ENCODE data around the gene IL1RAPL1.

IL1RAPL1 gene

DNA sequence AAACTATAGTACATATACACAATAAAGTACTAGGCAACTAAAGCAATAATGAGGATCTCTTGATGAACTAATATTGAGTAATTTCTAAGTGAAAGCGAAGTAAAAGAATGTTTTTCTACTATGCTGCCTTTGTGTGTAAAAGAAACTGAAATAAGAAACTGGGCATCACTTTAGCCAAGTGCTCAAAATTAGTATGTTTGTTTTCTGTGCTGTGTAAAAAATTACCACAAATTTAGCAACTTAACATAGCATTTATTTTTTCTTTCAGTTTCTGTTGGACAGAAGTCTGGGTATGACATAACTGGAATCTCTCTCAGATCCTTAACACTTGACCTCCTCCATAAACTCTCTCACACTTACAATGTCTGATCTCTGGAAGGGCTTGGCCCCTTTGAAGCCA, 941.0 kb downstream of the IL1RAPL1 start:
- H3K4me1 Mint-ChIP-seq = no peaks in the 10 kb centered on the region
- no peaks in the 10 kb centered on the region for H3K36me3 Mint-ChIP-seq
- no peaks in the 10 kb centered on the region for H3K9me3 Mint-ChIP-seq
- no peak overlapping the region for H3K27ac Mint-ChIP-seq
- no peak for ATAC-seq
- H3K27me3 Mint-ChIP-seq = no peaks in the 10 kb centered on the region
- H3K4me3 Mint-ChIP-seq = no peak overlapping the region

DNA sequence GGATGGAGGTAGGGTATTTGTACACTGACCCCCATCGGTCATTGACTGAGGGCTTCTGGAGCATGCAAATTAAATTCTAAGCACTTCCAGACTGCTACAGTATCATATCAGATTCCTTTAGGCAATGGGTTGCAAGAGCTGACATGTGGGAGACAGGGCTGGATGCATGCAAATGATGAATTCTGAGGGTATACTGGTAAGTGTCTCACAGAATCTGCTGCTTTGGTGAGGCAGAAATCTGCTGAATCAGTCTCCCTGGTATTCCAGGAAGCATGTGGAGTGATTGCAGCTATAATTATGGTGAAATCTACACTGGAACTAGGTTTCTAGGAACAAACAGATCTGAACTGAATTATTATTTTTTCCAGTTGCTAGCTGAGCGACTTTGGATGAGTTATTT, 943.3 kb downstream of the IL1RAPL1 start:
- no peaks in the 10 kb centered on the region for H3K9me3 Mint-ChIP-seq
- no peak for ATAC-seq
- no peaks in the 10 kb centered on the region for H3K27me3 Mint-ChIP-seq
- H3K4me3 Mint-ChIP-seq = no peak overlapping the region
- no peaks in the 10 kb centered on the region for H3K36me3 Mint-ChIP-seq
- no peaks in the 10 kb centered on the region for H3K4me1 Mint-ChIP-seq
- no peak overlapping the region for H3K27ac Mint-ChIP-seq

DNA sequence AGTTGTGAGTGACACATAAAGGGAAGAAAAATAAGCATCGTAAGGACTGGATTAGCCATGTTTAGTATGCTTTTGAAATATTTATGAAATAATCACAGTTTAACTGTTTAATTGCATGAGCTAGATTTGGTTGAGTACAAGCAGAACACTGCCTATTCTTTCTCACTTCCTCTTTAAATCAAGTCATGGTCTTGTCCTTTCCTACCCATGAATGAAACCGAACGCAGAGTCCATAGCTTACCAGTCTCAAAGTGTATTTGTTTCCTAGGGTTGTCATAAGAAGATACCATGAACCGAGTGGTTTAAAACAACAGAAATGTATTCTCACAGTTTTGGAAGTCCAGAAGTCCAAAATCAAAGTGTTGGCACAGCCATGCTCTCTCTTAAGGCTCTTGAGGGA, 944.1 kb downstream of the IL1RAPL1 start:
- no peaks in the 10 kb centered on the region for H3K27me3 Mint-ChIP-seq

DNA sequence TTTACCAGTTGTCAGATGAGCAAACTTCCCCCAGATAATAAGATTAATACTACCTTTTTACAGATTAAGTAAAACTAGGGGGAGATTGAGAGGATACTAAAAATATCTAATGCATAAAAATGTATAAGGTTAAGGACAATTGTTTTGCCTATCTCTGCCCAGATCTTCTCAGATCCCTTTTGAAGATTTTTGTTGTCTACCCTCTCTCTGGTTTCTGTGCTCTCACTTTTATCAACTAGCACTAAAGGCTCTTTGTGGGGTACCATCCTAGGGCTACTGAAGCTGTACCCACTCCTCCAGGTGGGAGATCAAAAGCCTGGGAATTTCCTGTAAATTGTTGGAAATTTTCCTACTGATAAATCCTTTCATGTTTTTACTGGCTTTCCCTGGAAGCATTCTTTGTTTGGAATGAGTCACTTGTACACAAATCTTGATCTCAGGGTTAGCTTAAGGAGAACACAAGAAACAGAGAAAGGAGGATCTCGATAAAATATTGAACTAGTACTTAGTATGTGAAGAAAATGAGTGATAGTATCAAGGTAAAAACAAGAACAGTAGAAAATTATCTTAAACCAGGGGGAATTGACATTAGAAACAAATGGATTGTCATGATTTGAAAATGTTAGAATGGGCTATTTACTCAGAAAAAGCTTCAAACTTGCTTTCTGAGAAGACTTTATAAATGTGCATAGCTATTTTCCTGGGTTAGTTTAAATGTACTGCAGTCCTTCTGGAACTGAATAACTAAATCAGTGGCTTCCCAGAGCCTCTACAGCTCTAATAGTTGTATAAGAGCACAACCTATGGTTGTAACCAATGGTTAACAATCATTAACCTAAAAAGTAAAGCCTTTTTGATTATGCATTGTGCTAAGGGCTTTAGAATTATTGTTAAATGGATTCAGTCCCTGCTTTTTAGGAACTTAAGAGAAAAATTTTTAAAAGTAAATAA, 948.2 kb downstream of the IL1RAPL1 start:
- no peaks in the 10 kb centered on the region for H3K9me3 Mint-ChIP-seq
- no peak for ATAC-seq
- no peaks in the 10 kb centered on the region for H3K27me3 Mint-ChIP-seq
- no peak overlapping the region for H3K27ac Mint-ChIP-seq
- no peak overlapping the region for H3K4me3 Mint-ChIP-seq
- H3K4me1 Mint-ChIP-seq = no peaks in the 10 kb centered on the region
- H3K36me3 Mint-ChIP-seq = no peaks in the 10 kb centered on the region

More for the DNA sequence above, 944.1 kb downstream of the IL1RAPL1 start:
- no peaks in the 10 kb centered on the region for H3K9me3 Mint-ChIP-seq
- H3K36me3 Mint-ChIP-seq = no peaks in the 10 kb centered on the region
- H3K27ac Mint-ChIP-seq = no peak overlapping the region
- H3K4me3 Mint-ChIP-seq = no peak overlapping the region
- no peaks in the 10 kb centered on the region for H3K4me1 Mint-ChIP-seq
- ATAC-seq = no peak

DNA sequence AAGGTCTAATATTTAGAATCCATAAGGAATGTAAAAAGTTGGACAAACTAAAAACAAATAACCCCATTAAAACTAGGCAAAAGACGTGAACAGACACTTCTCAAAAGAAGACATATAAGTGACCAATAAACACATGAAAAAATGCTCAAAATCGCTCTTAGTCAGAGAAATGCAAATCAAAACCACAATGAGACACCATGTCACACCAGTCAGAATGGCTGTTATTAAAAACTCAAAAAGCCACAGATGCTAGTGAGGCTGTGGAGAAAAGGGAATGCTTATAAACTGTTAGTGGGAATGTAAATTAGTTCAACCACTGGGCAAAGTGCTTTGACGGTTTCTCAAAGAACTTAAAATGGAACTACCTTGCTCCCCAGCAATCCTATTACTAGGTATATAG, 953.8 kb downstream of the IL1RAPL1 start:
- Mint-ChIP-seq H3K36me3 (no peaks in the 10 kb centered on the region), H3K27me3 (no peaks in the 10 kb centered on the region), H3K9me3 (no peaks in the 10 kb centered on the region), H3K4me3 (no peak overlapping the region), H3K27ac (no peak overlapping the region), H3K4me1 (no peaks in the 10 kb centered on the region)
- ATAC-seq = no peak

DNA sequence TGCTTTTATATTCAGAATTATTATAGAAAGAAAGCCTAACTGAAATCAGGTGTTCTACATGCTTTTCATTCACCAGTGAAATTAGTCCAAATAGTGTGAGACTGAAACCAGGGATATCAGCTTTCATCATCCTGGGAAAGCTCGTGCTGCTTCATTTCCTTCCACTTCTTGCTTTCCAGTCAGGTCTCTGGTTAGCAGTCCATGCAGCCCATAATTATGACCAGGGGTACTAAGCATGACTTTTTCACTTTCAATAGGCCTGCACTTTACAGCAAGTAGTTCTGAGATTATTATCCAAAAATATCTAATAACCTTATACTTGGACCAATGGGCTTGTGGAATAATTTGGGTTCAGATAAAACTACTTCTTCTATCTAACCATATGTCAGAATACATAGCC, 954.9 kb downstream of the IL1RAPL1 start:
- H3K4me1 Mint-ChIP-seq = no peaks in the 10 kb centered on the region

GRCh38 chrX:29545878-29546277, 958.6 kb downstream of the IL1RAPL1 start:
- Mint-ChIP-seq H3K4me1 (no peaks in the 10 kb centered on the region), H3K9me3 (no peaks in the 10 kb centered on the region), H3K36me3 (no peaks in the 10 kb centered on the region), H3K4me3 (no peak overlapping the region), H3K27ac (no peak overlapping the region), H3K27me3 (no peaks in the 10 kb centered on the region)
- no peak for ATAC-seq

More for the DNA sequence above, 954.9 kb downstream of the IL1RAPL1 start:
- H3K9me3 Mint-ChIP-seq = no peaks in the 10 kb centered on the region
- no peaks in the 10 kb centered on the region for H3K27me3 Mint-ChIP-seq
- no peak for ATAC-seq
- H3K27ac Mint-ChIP-seq = no peak overlapping the region
- no peaks in the 10 kb centered on the region for H3K36me3 Mint-ChIP-seq
- no peak overlapping the region for H3K4me3 Mint-ChIP-seq

DNA sequence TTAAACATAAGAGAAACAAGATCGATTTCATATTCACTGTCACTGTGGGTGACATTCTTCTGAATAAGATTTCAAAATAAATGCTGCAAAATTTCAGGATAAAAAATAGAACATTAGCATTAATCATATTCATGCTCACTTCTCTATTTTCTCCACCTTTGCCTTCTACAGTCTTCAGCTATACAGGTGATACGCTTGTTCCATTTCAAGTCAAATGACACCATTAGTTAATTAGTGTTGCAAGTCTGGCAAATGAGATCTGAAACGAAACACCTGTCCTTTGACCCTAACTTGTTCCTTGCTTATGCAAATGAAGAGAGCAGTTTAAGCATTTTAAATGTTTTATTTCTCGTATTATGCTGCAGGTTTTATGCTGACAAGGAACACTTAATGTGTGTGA, 960.6 kb downstream of the IL1RAPL1 start:
- Mint-ChIP-seq H3K27ac (no peak overlapping the region), H3K36me3 (no peaks in the 10 kb centered on the region), H3K4me3 (no peak overlapping the region), H3K4me1 (no peaks in the 10 kb centered on the region), H3K9me3 (no peaks in the 10 kb centered on the region), H3K27me3 (no peaks in the 10 kb centered on the region)
- ATAC-seq = no peak

DNA sequence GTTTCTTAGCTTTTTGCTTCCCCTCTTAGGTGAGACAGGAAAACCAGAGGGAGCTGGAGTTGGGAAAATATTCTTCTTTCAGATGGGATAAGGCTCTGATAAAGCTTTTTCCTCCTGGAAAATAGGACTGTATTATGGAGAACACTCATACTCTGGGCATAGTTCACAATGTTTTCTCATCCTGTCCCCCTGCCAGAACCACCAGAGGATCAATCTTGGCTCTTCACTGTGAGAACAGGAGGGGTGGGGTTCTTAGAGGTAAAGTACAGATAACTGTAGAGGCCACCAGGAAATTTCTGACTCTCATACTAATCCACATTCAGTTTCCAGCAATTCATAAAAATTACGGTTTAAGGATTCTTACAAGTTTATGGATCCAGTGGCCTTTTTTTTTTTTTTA, 966.3 kb downstream of the IL1RAPL1 start:
- Mint-ChIP-seq H3K36me3 (no peaks in the 10 kb centered on the region), H3K27me3 (no peaks in the 10 kb centered on the region), H3K4me3 (no peak overlapping the region), H3K4me1 (no peaks in the 10 kb centered on the region), H3K9me3 (no peaks in the 10 kb centered on the region), H3K27ac (no peak overlapping the region)
- ATAC-seq = no peak

DNA sequence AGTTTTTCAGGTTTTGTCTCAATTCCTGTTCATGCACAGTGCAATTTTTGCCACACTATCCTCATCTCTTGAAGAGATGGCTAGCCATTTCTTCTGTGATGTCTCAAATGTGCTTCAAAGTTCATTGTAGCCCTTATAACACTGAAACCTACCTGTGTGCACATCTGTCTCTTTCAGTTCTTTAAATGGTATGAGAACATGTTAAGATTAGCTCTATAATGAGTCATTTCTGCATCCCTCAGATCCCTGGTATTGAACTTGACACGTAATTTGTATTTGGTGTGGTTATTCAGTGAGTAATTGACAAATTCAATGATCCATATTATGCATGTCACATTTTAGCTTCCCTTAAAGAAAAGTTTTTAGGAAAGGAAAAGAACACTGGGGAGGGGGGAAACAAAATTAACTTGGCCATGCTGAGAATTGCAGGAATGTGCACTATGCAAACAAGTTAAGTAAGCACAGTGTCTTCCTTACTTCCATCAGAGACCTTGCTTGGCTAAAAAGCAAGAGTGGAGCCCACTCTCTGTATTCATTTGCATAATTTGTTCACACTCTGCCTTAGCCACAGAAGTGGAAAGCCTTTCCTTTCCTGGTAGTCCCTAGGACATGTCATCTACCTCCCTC, 968.3 kb downstream of the IL1RAPL1 start:
- H3K27ac Mint-ChIP-seq = no peak overlapping the region
- peak; percentile 60 for ATAC-seq
- no peaks in the 10 kb centered on the region for H3K27me3 Mint-ChIP-seq
- H3K4me1 Mint-ChIP-seq = no peaks in the 10 kb centered on the region
- peaks cover 2% of the 10 kb centered on the region for H3K9me3 Mint-ChIP-seq
- H3K4me3 Mint-ChIP-seq = no peak overlapping the region
- no peaks in the 10 kb centered on the region for H3K36me3 Mint-ChIP-seq

GRCh38 chrX:29560065-29560464, 972.8 kb downstream of the IL1RAPL1 start:
- no peaks in the 10 kb centered on the region for H3K27me3 Mint-ChIP-seq
- H3K36me3 Mint-ChIP-seq = no peaks in the 10 kb centered on the region
- ATAC-seq = no peak
- no peak overlapping the region for H3K4me3 Mint-ChIP-seq
- peaks cover 6% of the 10 kb centered on the region for H3K9me3 Mint-ChIP-seq
- H3K27ac Mint-ChIP-seq = no peak overlapping the region
- no peaks in the 10 kb centered on the region for H3K4me1 Mint-ChIP-seq

DNA sequence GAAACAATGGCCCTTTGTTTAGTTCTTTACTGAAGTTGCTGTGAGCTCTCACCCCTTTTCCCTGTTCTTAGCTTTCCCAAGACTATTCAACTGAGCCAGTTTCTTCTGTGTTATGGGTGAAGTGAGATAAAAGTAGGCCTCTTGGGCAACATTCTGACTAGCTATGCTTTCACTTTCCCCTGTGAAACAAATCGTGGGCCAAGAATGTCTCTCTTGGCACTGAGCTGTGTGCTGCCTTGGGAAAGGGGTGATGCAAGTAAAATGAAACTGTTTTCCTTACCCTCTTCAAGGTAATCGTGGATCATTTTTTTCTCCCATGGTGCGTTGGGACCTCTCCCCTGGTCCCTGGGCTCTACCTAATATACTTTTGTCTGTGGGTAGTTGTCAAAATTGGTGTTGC, 974.2 kb downstream of the IL1RAPL1 start:
- H3K27me3 Mint-ChIP-seq = no peaks in the 10 kb centered on the region
- no peak for ATAC-seq
- H3K4me1 Mint-ChIP-seq = no peaks in the 10 kb centered on the region
- no peaks in the 10 kb centered on the region for H3K36me3 Mint-ChIP-seq
- H3K9me3 Mint-ChIP-seq = peaks cover 6% of the 10 kb centered on the region
- H3K4me3 Mint-ChIP-seq = no peak overlapping the region
- no peak overlapping the region for H3K27ac Mint-ChIP-seq

DNA sequence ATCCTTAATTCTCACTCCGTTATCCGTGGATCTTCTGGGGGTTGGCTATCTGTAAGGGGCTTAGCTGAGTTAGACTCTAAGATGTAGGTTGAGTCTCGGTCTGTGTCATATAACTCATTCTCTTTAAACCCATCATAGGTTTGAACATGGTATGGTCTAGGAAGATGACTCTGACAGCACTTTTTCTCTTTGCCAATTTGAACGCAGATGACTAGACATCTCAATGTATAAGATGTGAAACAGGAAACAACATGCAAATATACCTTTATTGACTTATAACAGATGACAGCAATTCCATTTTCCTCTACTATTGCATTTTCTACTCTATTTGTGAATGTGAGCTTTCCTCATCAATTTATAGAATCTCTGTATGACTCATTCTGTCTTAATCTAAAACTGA, 993.3 kb downstream of the IL1RAPL1 start:
- Mint-ChIP-seq H3K36me3 (no peaks in the 10 kb centered on the region), H3K4me3 (no peak overlapping the region), H3K27ac (no peak overlapping the region), H3K27me3 (no peaks in the 10 kb centered on the region), H3K4me1 (no peaks in the 10 kb centered on the region), H3K9me3 (no peaks in the 10 kb centered on the region)
- no peak for ATAC-seq

GRCh38 chrX:29581223-29581622, 994.0 kb downstream of the IL1RAPL1 start:
- ATAC-seq = no peak
- no peak overlapping the region for H3K27ac Mint-ChIP-seq
- H3K27me3 Mint-ChIP-seq = no peaks in the 10 kb centered on the region
- no peaks in the 10 kb centered on the region for H3K9me3 Mint-ChIP-seq
- no peak overlapping the region for H3K4me3 Mint-ChIP-seq
- H3K4me1 Mint-ChIP-seq = no peaks in the 10 kb centered on the region
- H3K36me3 Mint-ChIP-seq = no peaks in the 10 kb centered on the region

- H3K27me3 Mint-ChIP-seq = no peaks in the 10 kb centered on the region
- no peaks in the 10 kb centered on the region for H3K4me1 Mint-ChIP-seq
- H3K36me3 Mint-ChIP-seq = no peaks in the 10 kb centered on the region
- no peak overlapping the region for H3K4me3 Mint-ChIP-seq
- H3K9me3 Mint-ChIP-seq = no peaks in the 10 kb centered on the region
- no peak overlapping the region for H3K27ac Mint-ChIP-seq
- no peak for ATAC-seq
Observed at GRCh38 chrX:29587107-29587506, 999.9 kb downstream of the IL1RAPL1 start.

DNA sequence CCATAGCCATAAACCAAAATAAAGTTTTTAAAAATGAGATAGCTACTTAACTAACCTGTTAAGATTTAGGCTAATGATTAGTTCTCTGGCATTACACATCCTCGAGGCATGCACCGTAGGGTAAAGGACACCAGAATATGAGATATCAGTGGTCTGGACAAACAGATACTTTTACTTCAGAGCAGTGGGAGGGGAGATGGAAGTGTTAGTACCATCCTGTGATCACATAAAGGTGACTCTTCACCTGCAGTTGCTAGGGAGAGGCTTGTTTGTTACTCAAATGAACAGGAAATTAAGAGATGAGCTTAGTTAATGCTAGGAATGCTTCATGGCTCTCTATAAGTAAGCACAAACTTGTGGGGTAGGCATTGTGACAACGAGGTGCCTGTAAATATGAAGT, 1003.7 kb downstream of the IL1RAPL1 start:
- Mint-ChIP-seq H3K4me1 (no peaks in the 10 kb centered on the region), H3K4me3 (no peak overlapping the region), H3K27me3 (no peaks in the 10 kb centered on the region), H3K9me3 (peaks cover 2% of the 10 kb centered on the region), H3K27ac (no peak overlapping the region), H3K36me3 (no peaks in the 10 kb centered on the region)
- ATAC-seq = no peak

All from stimulated activated memory B cell treated with anti-CD40 and anti-IgM and Interleukin-4, amounts not matched to agents 10 μg/mL and 1 μg/mL and 100 μg/mL, for 72 hours (primary cell).